Activated CD8-positive, alpha-beta memory T cell treated with anti-CD3 and anti-CD28 coated beads for 4 hours (primary cell): ENCODE results near the gene SYCE1L.
"Not testable (repeated sequence)": the region's sequence is repeated elsewhere in the genome, so short reads cannot be mapped to it uniquely, and the experiment has no call there.

Source experiments
- DNase-seq, 2 donors: peaks; one replicate each; pipeline ENCODE4 v3.0.0-alpha.2; 2020; ENCODE audit warnings: low read depth in 2 of 2

Gene SYCE1L

GRCh38 chr16:77199211-77199610 is at the start of gene SYCE1L:
Gene SYCE1L (plus strand): TSS chr16:77199408. CDS start chr16:77199452, 44 bp downstream.
- no peak for DNase-seq

- no peak for DNase-seq
Observed at GRCh38 chr16:77157346-77158058, 41.7 kb upstream of the SYCE1L start.

- DNase-seq, result no peak
Observed at GRCh38 chr16:77158293-77158692, 40.9 kb upstream of the SYCE1L start.

GRCh38 chr16:77165006-77165405 is 34.2 kb upstream of the SYCE1L start:
- no peak for DNase-seq

- DNase-seq, result not testable (repeated sequence)
Observed at GRCh38 chr16:77165536-77166236, 33.5 kb upstream of the SYCE1L start.

- no peak for DNase-seq
Observed at GRCh38 chr16:77166726-77167125, 32.5 kb upstream of the SYCE1L start.

GRCh38 chr16:77168901-77169300 is 30.3 kb upstream of the SYCE1L start:
- no peak for DNase-seq

GRCh38 chr16:77169650-77170236 is 29.5 kb upstream of the SYCE1L start:
- no peak for DNase-seq

GRCh38 chr16:77170805-77171204 is 28.4 kb upstream of the SYCE1L start:
- DNase-seq, result no peak

- DNase-seq, result no peak
Observed at GRCh38 chr16:77171745-77172635, 27.2 kb upstream of the SYCE1L start.

- DNase-seq, result no peak
Observed at GRCh38 chr16:77172951-77173350, 26.3 kb upstream of the SYCE1L start.

- no peak for DNase-seq
Observed at GRCh38 chr16:77183137-77183536, 16.1 kb upstream of the SYCE1L start.

GRCh38 chr16:77186298-77186697 is 12.9 kb upstream of the SYCE1L start:
- DNase-seq, result not testable (repeated sequence)

GRCh38 chr16:77190190-77190477 is 9.1 kb upstream of the SYCE1L start:
- DNase-seq, result no peak

GRCh38 chr16:77190478-77191258 is 8.5 kb upstream of the SYCE1L start, which contains the start of gene MON1B:
Gene MON1B (plus strand): TSS chr16:77191190. CDS start chr16:77191486, 296 bp downstream.
- DNase-seq, result peak; percentile 84 to 90

GRCh38 chr16:77191259-77191969 is 7.8 kb upstream of the SYCE1L start:
- DNase-seq, result no peak

- no peak for DNase-seq
Observed at GRCh38 chr16:77193377-77193776, 5.8 kb upstream of the SYCE1L start.

GRCh38 chr16:77194295-77195231 is 4.6 kb upstream of the SYCE1L start:
- no peak for DNase-seq

GRCh38 chr16:77195411-77195810 is 3.8 kb upstream of the SYCE1L start:
- no peak for DNase-seq
